GM21723 (cell line): ENCODE measurements around the gene AGAP2.
A peak's percentile ranks its signal among the peaks of the same experiment; 100 is the strongest.

Source experiments
- ATAC-seq: cut with Tn5 transposase; IDR thresholded peaks from one replicate; pipeline ENCODE4 v1.9.1; 2021; ENCODE audit warnings: mild to moderate bottlenecking, moderate library complexity; ENCODE audit not compliant: unreplicated experiment

AGAP2 gene

GRCh38 chr12:57754411-57755193 is 16.1 kb upstream of the AGAP2 start, which contains the start of gene MARCHF9:
Gene MARCHF9, plus strand, starts transcription at chr12:57755103. Its CDS starts 426 bp downstream, at chr12:57755529.
- ATAC-seq, result peak; percentile 45

GRCh38 chr12:57753756-57754337 is 15.3 kb upstream of the AGAP2 start:
- ATAC-seq, result no peak

GRCh38 chr12:57752668-57753000 is 14.1 kb upstream of the AGAP2 start:
- no peak for ATAC-seq

GRCh38 chr12:57751788-57752667 is 13.5 kb upstream of the AGAP2 start, which contains the start of gene CDK4:
Gene CDK4, minus strand, starts transcription at chr12:57752310. Its CDS starts 593 bp downstream, at chr12:57751717.
- peak; percentile 66 for ATAC-seq

GRCh38 chr12:57751432-57751787 is 12.9 kb upstream of the AGAP2 start:
- ATAC-seq, result no peak

- no peak for ATAC-seq
Observed at GRCh38 chr12:57750561-57751431, 12.3 kb upstream of the AGAP2 start.

- ATAC-seq, result no peak
Observed at GRCh38 chr12:57749061-57749460, 10.5 kb upstream of the AGAP2 start.

- no peak for ATAC-seq
Observed at GRCh38 chr12:57746025-57746424, 7.5 kb upstream of the AGAP2 start.

GRCh38 chr12:57745485-57745881 is 6.9 kb upstream of the AGAP2 start:
- ATAC-seq, result no peak

- ATAC-seq, result peak; percentile 83
Observed at GRCh38 chr12:57744777-57745484, 6.4 kb upstream of the AGAP2 start, which contains the start of gene TSPAN31. Gene TSPAN31, plus strand, starts transcription at chr12:57745039. Its CDS starts 116 bp downstream, at chr12:57745155.

- ATAC-seq, result peak; percentile 40
Observed at GRCh38 chr12:57744194-57744776, 5.7 kb upstream of the AGAP2 start.

- no peak for ATAC-seq
Observed at GRCh38 chr12:57743769-57744168, 5.2 kb upstream of the AGAP2 start.

GRCh38 chr12:57741844-57742738 is 3.5 kb upstream of the AGAP2 start:
- ATAC-seq, result peak; percentile 66

- peak; percentile 1 for ATAC-seq
Observed at GRCh38 chr12:57741413-57741789, 2.9 kb upstream of the AGAP2 start.

GRCh38 chr12:57740656-57741412 is 2.3 kb upstream of the AGAP2 start:
- peak; percentile 47 for ATAC-seq

- no peak for ATAC-seq
Observed at GRCh38 chr12:57739914-57740538, 1.5 kb upstream of the AGAP2 start.

GRCh38 chr12:57739387-57739786 is 845 bp upstream of the AGAP2 start:
- ATAC-seq, result no peak
